ENCODE data around the gene INSIG2. TPM values are rescaled to one million over a fixed set of nuclear protein-coding genes. Genes with fewer than 3 reads are reported as not detected.

The INSIG2 gene
- total RNA-seq, 1 donor from 2014 or later: 13.0 TPM

DNA sequence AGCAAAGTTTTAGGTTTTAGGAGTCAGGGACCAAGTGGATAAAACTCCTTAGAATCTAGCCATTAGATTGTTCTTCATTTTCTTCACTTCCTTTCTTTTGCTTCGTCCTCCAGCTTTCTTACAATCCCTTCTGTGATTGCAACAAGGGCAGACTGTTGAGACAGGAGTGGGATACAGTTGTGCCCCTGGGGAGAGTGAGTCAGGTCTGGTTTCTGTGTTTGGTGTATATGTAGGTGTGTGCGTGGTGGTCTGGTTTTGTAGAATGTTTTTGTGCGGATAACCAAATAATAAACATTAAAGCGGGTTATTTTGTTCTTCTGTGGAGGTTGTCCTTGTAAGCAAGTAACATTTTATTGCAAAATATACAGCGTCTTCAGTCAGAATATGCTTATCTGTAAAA, 7.3 kb downstream of the INSIG2 start:
- Histone ChIP-seq H3K4me3 (ENCODE audit: low read length in 3 of 3) (no peak overlapping the region), H3K36me3 (ENCODE audit: control insufficient read depth in 3 of 3, insufficient read depth in 3 of 3, low read length in 3 of 3) (peaks cover 0 to 4% (median 0%) of the 10 kb centered on the region in 3 donors), H3K27ac (ENCODE audit: low read depth, low read length) (no peak overlapping the region), H3K4me1 (ENCODE audit: control insufficient read depth in 3 of 3, insufficient read depth in 3 of 3, low read length in 3 of 3) (peaks cover 0 to 3% (median 0%) of the 10 kb centered on the region in 3 donors), H3K9me3 (ENCODE audit: control insufficient read depth in 3 of 3, low read length in 3 of 3) (no peaks in the 10 kb centered on the region), H3K27me3 (ENCODE audit: control insufficient read depth in 3 of 3, insufficient read depth in 3 of 3, low read length in 3 of 3) (no peaks in the 10 kb centered on the region), H3K9ac (ENCODE audit: low read depth in 1 of 3, low read length in 3 of 3) (no peak overlapping the region)

DNA sequence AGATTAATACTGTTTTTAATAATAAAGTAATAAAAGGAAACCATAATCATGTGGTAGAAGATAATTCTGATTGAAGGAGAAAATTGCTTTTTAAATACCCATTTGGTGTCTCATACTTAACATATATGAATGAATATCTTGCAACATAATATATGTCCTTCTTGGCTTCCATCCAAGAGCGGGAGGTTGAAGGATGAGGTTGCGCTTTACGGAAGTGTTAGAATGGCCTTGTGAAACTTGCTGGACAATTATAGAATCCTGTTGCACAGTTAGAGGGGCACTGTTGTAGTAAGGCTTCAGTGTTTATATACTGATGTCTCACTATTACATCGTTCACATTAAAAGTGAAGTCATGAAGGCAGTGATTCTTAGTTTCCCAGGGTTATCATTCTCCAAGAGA, 9.4 kb downstream of the INSIG2 start:
- H3K27ac ChIP-seq (ENCODE audit: low read depth, low read length): no peak overlapping the region
- H3K9me3 ChIP-seq (ENCODE audit: control insufficient read depth in 3 of 3, low read length in 3 of 3): no peaks in the 10 kb centered on the region
- H3K4me3 ChIP-seq (ENCODE audit: low read length in 3 of 3): no peak overlapping the region
- H3K4me1 ChIP-seq (ENCODE audit: control insufficient read depth in 3 of 3, insufficient read depth in 3 of 3, low read length in 3 of 3): peaks cover 0 to 3% (median 0%) of the 10 kb centered on the region in 3 donors
- H3K36me3 ChIP-seq (ENCODE audit: control insufficient read depth in 3 of 3, insufficient read depth in 3 of 3, low read length in 3 of 3): peaks cover 0 to 9% (median 0%) of the 10 kb centered on the region in 3 donors
- H3K27me3 ChIP-seq (ENCODE audit: control insufficient read depth in 3 of 3, insufficient read depth in 3 of 3, low read length in 3 of 3): no peaks in the 10 kb centered on the region
- H3K9ac ChIP-seq (ENCODE audit: low read depth in 1 of 3, low read length in 3 of 3): no peak overlapping the region

DNA sequence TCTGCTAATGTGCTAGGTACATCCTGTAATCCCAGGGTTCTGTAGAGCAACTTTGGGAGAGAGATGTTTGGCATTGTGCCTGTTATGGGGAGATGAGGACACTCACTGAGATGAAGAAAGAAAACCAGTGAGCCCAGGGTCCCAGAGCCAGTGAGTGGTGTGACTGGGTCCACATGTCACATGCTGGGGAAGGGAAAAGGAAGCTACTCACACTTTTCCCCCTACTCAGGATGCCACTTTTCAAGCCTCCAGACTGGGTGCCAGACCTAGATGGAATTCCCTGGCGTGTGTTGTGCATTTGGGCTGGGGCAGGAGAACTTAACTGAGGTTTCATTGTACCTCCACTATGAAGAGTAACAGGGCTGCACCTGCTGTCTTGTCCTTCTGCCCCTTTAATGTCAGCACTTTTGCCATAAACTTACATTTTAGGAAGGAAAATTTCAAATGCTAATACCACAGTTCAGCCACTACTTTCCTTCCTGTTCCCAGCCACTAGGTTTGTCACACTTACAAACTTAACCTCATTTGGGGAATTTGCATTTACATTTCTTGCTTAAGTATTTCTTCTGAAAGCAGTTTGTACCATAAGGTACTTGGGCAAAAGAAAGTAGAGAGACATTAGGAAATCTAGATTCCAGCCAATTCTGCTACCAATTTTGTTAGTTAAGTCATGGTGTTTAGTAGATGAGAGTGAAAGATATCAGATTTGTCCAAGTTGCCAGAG, 10.2 kb downstream of the INSIG2 start:
- no peak overlapping the region for H3K27ac ChIP-seq (ENCODE audit: low read depth, low read length)
- no peaks in the 10 kb centered on the region for H3K27me3 ChIP-seq (ENCODE audit: control insufficient read depth in 3 of 3, insufficient read depth in 3 of 3, low read length in 3 of 3)
- no peaks in the 10 kb centered on the region for H3K9me3 ChIP-seq (ENCODE audit: control insufficient read depth in 3 of 3, low read length in 3 of 3)
- H3K4me1 ChIP-seq (ENCODE audit: control insufficient read depth in 3 of 3, insufficient read depth in 3 of 3, low read length in 3 of 3): peaks cover 0 to 3% (median 0%) of the 10 kb centered on the region in 3 donors
- H3K36me3 ChIP-seq (ENCODE audit: control insufficient read depth in 3 of 3, insufficient read depth in 3 of 3, low read length in 3 of 3): peaks cover 0 to 9% (median 0%) of the 10 kb centered on the region in 3 donors
- H3K9ac ChIP-seq (ENCODE audit: low read depth in 1 of 3, low read length in 3 of 3): no peak overlapping the region
- no peak overlapping the region for H3K4me3 ChIP-seq (ENCODE audit: low read length in 3 of 3)

DNA sequence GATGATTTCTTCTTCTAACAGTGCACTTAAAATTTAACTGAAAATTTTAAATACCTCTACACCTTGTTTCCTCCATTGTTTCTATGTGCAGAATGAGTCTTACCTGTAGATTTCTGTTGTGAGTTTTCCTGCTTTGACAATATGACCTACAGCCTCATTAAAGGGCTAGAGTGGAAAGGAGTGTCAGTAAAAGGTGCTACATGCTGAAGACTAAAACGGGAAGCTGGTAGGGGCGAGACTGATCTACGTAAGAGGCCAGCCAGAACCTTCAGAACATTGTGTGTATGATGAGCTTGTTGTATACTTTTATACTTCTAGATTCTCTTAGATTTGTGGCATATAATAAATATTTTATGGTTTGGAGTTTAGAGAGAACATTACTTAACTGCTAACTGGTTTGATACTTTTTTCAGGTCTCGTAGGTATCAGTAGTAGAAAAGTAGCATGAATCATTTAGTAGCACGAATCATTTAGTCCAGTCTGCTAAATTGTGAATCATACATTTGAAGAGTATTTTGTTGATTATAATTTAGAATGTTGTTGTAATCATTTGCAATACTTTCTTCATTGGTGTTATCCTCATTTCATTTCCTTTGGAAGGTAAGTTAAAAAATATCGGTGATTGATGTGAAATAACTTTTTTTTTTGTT, 14.3 kb downstream of the INSIG2 start:
- no peaks in the 10 kb centered on the region for H3K27me3 ChIP-seq (ENCODE audit: control insufficient read depth in 3 of 3, insufficient read depth in 3 of 3, low read length in 3 of 3)
- no peaks in the 10 kb centered on the region for H3K4me1 ChIP-seq (ENCODE audit: control insufficient read depth in 3 of 3, insufficient read depth in 3 of 3, low read length in 3 of 3)
- peaks cover 0 to 9% (median 7%) of the 10 kb centered on the region in 3 donors for H3K36me3 ChIP-seq (ENCODE audit: control insufficient read depth in 3 of 3, insufficient read depth in 3 of 3, low read length in 3 of 3)
- no peaks in the 10 kb centered on the region for H3K9me3 ChIP-seq (ENCODE audit: control insufficient read depth in 3 of 3, low read length in 3 of 3)
- no peak overlapping the region for H3K4me3 ChIP-seq (ENCODE audit: low read length in 3 of 3)
- H3K27ac ChIP-seq (ENCODE audit: low read depth, low read length): no peak overlapping the region
- no peak overlapping the region for H3K9ac ChIP-seq (ENCODE audit: low read depth in 1 of 3, low read length in 3 of 3)

DNA sequence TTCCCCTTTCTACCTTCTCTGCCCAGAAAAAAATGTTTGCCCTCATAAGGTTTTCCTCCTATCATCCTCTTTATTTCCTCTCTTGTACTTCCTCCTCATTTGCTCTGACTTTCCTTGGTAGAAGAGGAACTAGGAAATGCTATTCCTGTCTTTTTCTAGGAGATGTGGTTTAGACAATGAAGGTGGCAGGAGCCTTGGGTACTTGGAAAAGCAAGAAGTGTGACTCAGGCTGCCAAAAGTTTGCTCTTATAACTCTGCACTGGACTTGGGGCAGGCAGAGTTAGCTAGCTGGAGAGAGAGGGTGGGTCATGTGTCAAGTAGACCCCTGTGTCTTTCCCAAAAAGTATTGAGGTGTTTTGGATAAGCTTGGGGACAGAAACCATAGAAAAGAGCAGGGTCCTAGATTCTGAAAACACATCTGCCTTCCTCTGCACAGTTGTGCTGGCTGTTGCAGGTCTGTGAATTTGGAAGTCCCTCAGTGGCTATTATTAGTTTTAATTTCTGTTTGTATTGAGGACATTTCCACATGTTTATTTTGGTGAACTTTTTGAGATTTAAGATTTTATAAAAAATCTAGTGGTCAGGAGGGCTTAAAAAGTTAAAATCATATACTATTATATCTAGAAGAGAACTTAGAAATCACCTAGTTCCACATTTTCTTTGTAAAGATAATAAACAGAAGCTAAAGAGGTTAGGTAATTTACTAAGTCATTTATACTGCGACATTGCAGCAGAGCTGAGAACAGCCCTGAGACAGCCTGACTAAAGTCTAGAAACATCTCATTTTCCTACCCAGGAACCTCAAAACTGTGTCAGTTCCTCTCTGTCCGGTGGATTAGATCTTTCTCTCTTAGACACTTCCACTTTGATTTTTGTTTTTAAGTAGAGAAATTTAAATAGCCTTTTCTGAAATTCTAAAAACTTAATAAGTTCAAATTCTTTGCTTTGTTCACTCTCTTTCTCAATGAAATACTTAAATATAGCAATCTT, 16.0 kb downstream of the INSIG2 start:
- peaks cover 1 to 15% (median 7%) of the 10 kb centered on the region in 3 donors for H3K36me3 ChIP-seq (ENCODE audit: control insufficient read depth in 3 of 3, insufficient read depth in 3 of 3, low read length in 3 of 3)
- no peaks in the 10 kb centered on the region for H3K4me1 ChIP-seq (ENCODE audit: control insufficient read depth in 3 of 3, insufficient read depth in 3 of 3, low read length in 3 of 3)
- no peak overlapping the region for H3K4me3 ChIP-seq (ENCODE audit: low read length in 3 of 3)
- H3K27me3 ChIP-seq (ENCODE audit: control insufficient read depth in 3 of 3, insufficient read depth in 3 of 3, low read length in 3 of 3): no peaks in the 10 kb centered on the region
- H3K9ac ChIP-seq (ENCODE audit: low read depth in 1 of 3, low read length in 3 of 3): no peak overlapping the region
- H3K9me3 ChIP-seq (ENCODE audit: control insufficient read depth in 3 of 3, low read length in 3 of 3): no peaks in the 10 kb centered on the region
- H3K27ac ChIP-seq (ENCODE audit: low read depth, low read length): no peak overlapping the region

DNA sequence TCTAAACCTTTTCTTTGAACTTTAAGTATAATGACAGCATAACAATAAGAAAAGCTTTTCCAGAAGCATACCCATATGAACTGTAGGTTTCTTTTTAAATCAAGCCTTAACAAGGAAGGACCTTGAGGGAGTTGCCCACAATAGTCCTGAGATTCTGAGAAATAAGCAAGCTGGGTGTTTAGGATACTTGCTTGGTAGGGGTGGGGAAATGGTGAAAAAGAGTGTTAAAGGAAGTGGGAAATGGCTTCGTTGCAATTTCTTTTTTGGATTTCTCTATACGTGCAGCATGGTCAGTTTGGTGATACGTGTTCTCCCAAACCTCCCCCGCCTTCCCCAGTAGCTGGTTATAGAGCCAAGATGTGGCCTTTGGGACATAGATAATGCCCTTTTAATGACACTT, 17.2 kb downstream of the INSIG2 start:
- no peaks in the 10 kb centered on the region for H3K9me3 ChIP-seq (ENCODE audit: control insufficient read depth in 3 of 3, low read length in 3 of 3)
- no peaks in the 10 kb centered on the region for H3K27me3 ChIP-seq (ENCODE audit: control insufficient read depth in 3 of 3, insufficient read depth in 3 of 3, low read length in 3 of 3)
- H3K36me3 ChIP-seq (ENCODE audit: control insufficient read depth in 3 of 3, insufficient read depth in 3 of 3, low read length in 3 of 3): peaks cover 3 to 18% (median 7%) of the 10 kb centered on the region in 3 donors
- no peak overlapping the region for H3K4me3 ChIP-seq (ENCODE audit: low read length in 3 of 3)
- no peak overlapping the region for H3K27ac ChIP-seq (ENCODE audit: low read depth, low read length)
- no peak overlapping the region for H3K9ac ChIP-seq (ENCODE audit: low read depth in 1 of 3, low read length in 3 of 3)
- H3K4me1 ChIP-seq (ENCODE audit: control insufficient read depth in 3 of 3, insufficient read depth in 3 of 3, low read length in 3 of 3): no peaks in the 10 kb centered on the region

DNA sequence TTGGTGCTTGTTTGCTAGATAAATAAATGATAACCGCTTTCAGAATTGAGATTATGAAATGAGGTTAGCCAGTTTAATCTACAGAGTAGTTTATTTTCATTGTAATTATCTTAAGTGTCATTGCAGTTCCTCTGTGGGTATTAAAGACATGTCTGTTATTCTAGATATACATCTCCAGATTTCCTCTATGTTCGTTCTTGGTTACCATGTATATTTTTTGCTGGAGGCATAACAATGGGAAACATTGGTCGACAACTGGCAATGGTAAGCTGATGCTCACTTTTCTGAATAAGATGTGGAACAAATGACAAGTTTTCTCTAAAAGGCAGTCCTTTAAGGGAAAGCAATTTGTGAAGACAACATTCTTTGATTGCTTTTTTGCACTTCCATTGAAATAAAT, 18.7 kb downstream of the INSIG2 start:
- Histone ChIP-seq H3K36me3 (ENCODE audit: control insufficient read depth in 3 of 3, insufficient read depth in 3 of 3, low read length in 3 of 3) (peaks cover 3 to 15% (median 7%) of the 10 kb centered on the region in 3 donors), H3K4me3 (ENCODE audit: low read length in 3 of 3) (no peak overlapping the region), H3K27me3 (ENCODE audit: control insufficient read depth in 3 of 3, insufficient read depth in 3 of 3, low read length in 3 of 3) (no peaks in the 10 kb centered on the region), H3K27ac (ENCODE audit: low read depth, low read length) (no peak overlapping the region), H3K9me3 (ENCODE audit: control insufficient read depth in 3 of 3, low read length in 3 of 3) (no peaks in the 10 kb centered on the region), H3K9ac (ENCODE audit: low read depth in 1 of 3, low read length in 3 of 3) (no peak overlapping the region), H3K4me1 (ENCODE audit: control insufficient read depth in 3 of 3, insufficient read depth in 3 of 3, low read length in 3 of 3) (no peaks in the 10 kb centered on the region)

DNA sequence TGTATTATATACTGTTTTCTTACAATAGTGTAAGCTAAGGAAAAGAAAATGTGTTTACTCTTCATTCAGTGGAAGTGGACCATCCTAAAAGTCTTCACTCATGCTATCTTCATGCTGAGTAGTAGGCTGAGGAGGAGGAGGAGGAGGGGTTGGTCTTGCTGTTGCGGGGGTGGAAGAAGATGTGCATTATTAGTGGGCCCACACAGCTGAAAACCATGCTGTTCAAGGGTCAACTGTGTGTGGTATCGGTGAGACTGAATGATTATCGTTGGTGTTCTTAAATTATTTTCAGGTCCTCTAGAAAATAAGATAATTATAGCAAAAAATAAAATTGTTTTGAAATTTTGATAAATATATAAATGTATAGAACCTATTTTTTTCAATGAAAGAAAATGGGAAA, 22.0 kb downstream of the INSIG2 start:
- no peak overlapping the region for H3K4me3 ChIP-seq (ENCODE audit: low read length in 3 of 3)
- H3K27me3 ChIP-seq (ENCODE audit: control insufficient read depth in 3 of 3, insufficient read depth in 3 of 3, low read length in 3 of 3): no peaks in the 10 kb centered on the region
- no peak overlapping the region for H3K27ac ChIP-seq (ENCODE audit: low read depth, low read length)
- no peaks in the 10 kb centered on the region for H3K9me3 ChIP-seq (ENCODE audit: control insufficient read depth in 3 of 3, low read length in 3 of 3)
- H3K9ac ChIP-seq (ENCODE audit: low read depth in 1 of 3, low read length in 3 of 3): no peak overlapping the region
- H3K4me1 ChIP-seq (ENCODE audit: control insufficient read depth in 3 of 3, insufficient read depth in 3 of 3, low read length in 3 of 3): no peaks in the 10 kb centered on the region
- peaks cover 3 to 17% (median 7%) of the 10 kb centered on the region in 3 donors for H3K36me3 ChIP-seq (ENCODE audit: control insufficient read depth in 3 of 3, insufficient read depth in 3 of 3, low read length in 3 of 3)

DNA sequence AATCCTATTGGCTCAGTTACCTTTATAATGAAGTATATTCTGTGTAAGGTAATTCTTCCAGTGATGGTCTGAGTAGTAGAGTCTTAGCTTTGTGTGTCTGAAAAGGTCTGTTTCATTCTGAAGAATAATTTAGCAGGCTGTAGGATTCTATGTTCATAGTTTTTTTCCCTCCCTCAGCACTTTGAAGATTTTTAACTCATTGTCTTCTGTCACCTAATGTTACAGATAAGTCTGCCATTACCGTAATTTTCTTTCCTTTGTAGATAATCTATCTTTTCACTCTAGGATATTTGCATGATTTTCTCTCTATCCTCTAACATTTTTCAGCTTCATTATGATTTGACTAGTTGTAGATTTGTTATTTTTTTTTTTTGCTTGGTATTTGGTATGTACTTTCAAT, 22.7 kb downstream of the INSIG2 start:
- Histone ChIP-seq H3K9ac (ENCODE audit: low read depth in 1 of 3, low read length in 3 of 3) (no peak overlapping the region), H3K4me1 (ENCODE audit: control insufficient read depth in 3 of 3, insufficient read depth in 3 of 3, low read length in 3 of 3) (no peaks in the 10 kb centered on the region), H3K36me3 (ENCODE audit: control insufficient read depth in 3 of 3, insufficient read depth in 3 of 3, low read length in 3 of 3) (peaks cover 3 to 17% (median 7%) of the 10 kb centered on the region in 3 donors), H3K9me3 (ENCODE audit: control insufficient read depth in 3 of 3, low read length in 3 of 3) (no peaks in the 10 kb centered on the region), H3K27ac (ENCODE audit: low read depth, low read length) (no peak overlapping the region), H3K27me3 (ENCODE audit: control insufficient read depth in 3 of 3, insufficient read depth in 3 of 3, low read length in 3 of 3) (no peaks in the 10 kb centered on the region), H3K4me3 (ENCODE audit: low read length in 3 of 3) (no peak overlapping the region)

Data from skeletal muscle tissue (tissue), 4 donors.